Esophagus muscularis mucosa (tissue), 4 donors: ENCODE measurements around the gene EEF1AKMT3. TPM values are rescaled to one million over a fixed set of nuclear protein-coding genes. Genes with fewer than 3 reads are reported as not detected.

Experiments used
- DNase-seq: peaks from one replicate; pipeline ENCODE4 v3.0.0-alpha.2; 2017; ENCODE audit errors: extremely low spot score
- H3K27ac ChIP-seq, 4 donors: fragments of 200-600 bp; sonication (generic); replicated peaks in 1 of 4; 1 replicate in 3 of 4; 2 replicates in 1 of 4; pipeline ENCODE4 v1.5.1; 2016 to 2019; ENCODE audit warnings: mild to moderate bottlenecking in 1 of 4
- H3K27me3 ChIP-seq, 4 donors: fragments of 200-600 bp; sonication (generic); one replicate each; pipeline versions ENCODE4 v1.5.1 to v1.6.0; 2016 to 2019
- H3K36me3 ChIP-seq, 4 donors: fragments of 200-600 bp; sonication (generic); one replicate each; pipeline ENCODE4 v1.5.1; 2016 to 2019
- H3K4me1 ChIP-seq, 4 donors: fragments of 200-600 bp; sonication (generic); one replicate each; pipeline ENCODE4 v1.5.1; 2016 to 2019
- H3K4me3 ChIP-seq, 4 donors: fragments of 200-600 bp; sonication (generic); 1 replicate in 2 of 4; 2 replicates in 2 of 4; pipeline ENCODE4 v1.5.1; 2016 to 2019; ENCODE audit warnings: mild to moderate bottlenecking in 4 of 4, moderate library complexity in 1 of 4
- H3K9me3 ChIP-seq, 4 donors: fragments of 200-600 bp; sonication (generic); 1 replicate in 3 of 4; 2 replicates in 1 of 4; pipeline ENCODE4 v1.5.1; 2016 to 2019
- EP300 ChIP-seq: sonication (generic); formaldehyde crosslinking; IDR thresholded peaks from one replicate; pipeline ENCODE4 v1.6.1; 2017; ENCODE audit warnings: antibody characterized with exemption
- POLR2A ChIP-seq: fragments of 450-650 bp; IDR thresholded peaks from one replicate; pipeline ENCODE4 v1.6.1; 2017; ENCODE audit warnings: antibody characterized with exemption, moderate library complexity, mild to moderate bottlenecking, low read depth
- POLR2AphosphoS5 ChIP-seq, 2 donors: sonication (generic); formaldehyde crosslinking; IDR thresholded peaks; one replicate each; pipeline ENCODE4 v1.6.1; 2017; ENCODE audit warnings: antibody characterized with exemption in 2 of 2
- WGBS: methylation state at CpG from one replicate; pipeline ENCODE4 v1.1.5; 2018; 5-methylcytosine and 5-hydroxymethylcytosine counted together
- intact Hi-C: fragments of 100-400 bp; cut with DNase I; formaldehyde crosslinking; loops from one replicate; pipeline ENCODE4 v1.15.1; 2023
- total RNA-seq, 4 donors: library from RNA; depleted of rRNA; stranded (reverse); fragments of >200 nt; gene quantifications; one replicate each; pipeline versions ENCODE4 v1.1.0 to v1.2.1, GENCODE V29; 2016
- TF ChIP-seq, protein P1 (sequence below), 3 experiments: fragments of 200-600 bp in 2 of 3; fragments of 450-650 bp in 1 of 3; sonication (generic) in 2 of 3; IDR thresholded peaks; one replicate each; pipeline ENCODE4 v1.5.1; 2017 to 2019; ENCODE audit warnings: antibody characterized with exemption in 3 of 3, mild to moderate bottlenecking in 2 of 3, moderate library complexity in 1 of 3

Gene EEF1AKMT3
- total RNA-seq, 4 donors from 2014 or later: 6.6 to 13.2 (median 10.0) TPM

DNA sequence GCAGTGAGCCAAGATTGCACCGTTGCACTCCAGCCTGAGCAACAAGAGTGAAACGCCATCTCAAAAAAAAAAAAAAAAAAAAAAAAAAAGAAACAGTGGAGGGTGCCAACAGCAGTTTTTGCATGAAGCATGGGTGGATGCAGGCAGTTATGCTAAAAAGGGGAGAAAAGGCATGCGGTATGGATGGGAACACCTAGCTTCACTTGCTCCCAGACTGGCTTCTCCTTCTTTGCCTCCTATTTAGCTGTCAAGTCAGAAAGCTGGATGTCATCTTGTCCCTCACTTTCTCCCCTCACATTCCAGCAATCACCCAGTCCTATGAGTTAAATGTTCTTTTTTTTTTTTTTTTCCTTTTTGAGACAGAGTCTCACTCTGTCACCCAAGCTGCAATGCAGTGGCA is 2.6 kb downstream of the EEF1AKMT3 start:
- peaks cover 13 to 29% (median 22%) of the 10 kb centered on the region in 4 donors for H3K4me1 ChIP-seq
- WGBS: 87% methylated on average over 3 of the region's 3 CpGs
- H3K27ac ChIP-seq: no peak overlapping the region
- no peak overlapping the region for H3K4me3 ChIP-seq
- no peaks in the 10 kb centered on the region for H3K9me3 ChIP-seq
- intact Hi-C loops: no loop called here
- no peak for DNase-seq
- no peak for TF ChIP-seq POLR2AphosphoS5 (IDR thresholded peaks at IDR 0.05)
- no peak for TF ChIP-seq POLR2A
- TF ChIP-seq, protein P1, sequence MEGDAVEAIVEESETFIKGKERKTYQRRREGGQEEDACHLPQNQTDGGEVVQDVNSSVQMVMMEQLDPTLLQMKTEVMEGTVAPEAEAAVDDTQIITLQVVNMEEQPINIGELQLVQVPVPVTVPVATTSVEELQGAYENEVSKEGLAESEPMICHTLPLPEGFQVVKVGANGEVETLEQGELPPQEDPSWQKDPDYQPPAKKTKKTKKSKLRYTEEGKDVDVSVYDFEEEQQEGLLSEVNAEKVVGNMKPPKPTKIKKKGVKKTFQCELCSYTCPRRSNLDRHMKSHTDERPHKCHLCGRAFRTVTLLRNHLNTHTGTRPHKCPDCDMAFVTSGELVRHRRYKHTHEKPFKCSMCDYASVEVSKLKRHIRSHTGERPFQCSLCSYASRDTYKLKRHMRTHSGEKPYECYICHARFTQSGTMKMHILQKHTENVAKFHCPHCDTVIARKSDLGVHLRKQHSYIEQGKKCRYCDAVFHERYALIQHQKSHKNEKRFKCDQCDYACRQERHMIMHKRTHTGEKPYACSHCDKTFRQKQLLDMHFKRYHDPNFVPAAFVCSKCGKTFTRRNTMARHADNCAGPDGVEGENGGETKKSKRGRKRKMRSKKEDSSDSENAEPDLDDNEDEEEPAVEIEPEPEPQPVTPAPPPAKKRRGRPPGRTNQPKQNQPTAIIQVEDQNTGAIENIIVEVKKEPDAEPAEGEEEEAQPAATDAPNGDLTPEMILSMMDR (IDR thresholded peaks at IDR 0.05): no peak
- no peak for TF ChIP-seq EP300
- no peaks in the 10 kb centered on the region for H3K27me3 ChIP-seq
- peaks cover 0 to 32% (median 5%) of the 10 kb centered on the region in 4 donors for H3K36me3 ChIP-seq

DNA sequence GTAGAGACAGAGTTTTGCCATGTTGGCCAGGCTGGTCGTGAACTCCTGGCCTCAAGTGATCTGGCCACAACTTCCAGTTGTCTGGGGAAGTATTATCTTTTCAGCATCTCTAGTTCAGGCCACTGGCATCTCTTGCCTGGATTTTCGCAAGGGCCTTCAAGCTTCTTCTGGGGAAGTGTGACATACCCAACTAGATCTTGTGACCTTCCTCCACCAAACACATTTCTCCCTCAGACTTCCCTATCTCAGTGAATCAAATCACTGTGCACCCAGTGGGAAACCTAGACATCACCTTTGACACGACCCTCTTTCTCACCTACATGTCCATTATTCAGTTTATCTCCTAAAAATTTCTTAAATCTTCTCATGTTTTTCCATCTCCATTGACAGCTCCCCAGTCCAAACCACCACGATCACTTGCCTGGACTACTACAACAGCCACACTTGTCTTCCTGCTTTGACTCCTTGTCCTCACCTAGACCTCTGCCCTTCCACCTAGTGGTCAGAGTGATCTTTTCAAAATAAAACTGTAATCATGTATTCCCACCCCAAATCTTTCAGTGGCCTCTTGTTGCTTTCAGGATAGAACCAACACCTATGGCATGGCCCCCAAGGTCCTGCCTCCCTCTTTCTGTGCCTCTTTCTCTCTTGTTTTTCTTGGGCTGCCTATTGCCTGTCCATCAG is 3.3 kb downstream of the EEF1AKMT3 start:
- Histone ChIP-seq H3K27me3 (no peaks in the 10 kb centered on the region), H3K9me3 (no peaks in the 10 kb centered on the region), H3K27ac (no peak overlapping the region), H3K36me3 (peaks cover 0 to 34% (median 8%) of the 10 kb centered on the region in 4 donors), H3K4me3 (no peak overlapping the region), H3K4me1 (peaks cover 13 to 27% (median 21%) of the 10 kb centered on the region in 4 donors)
- no peak for DNase-seq
- 76% methylated on average over 4 of the region's 4 CpGs for WGBS
- intact Hi-C loops: no loop called here
- no peak for TF ChIP-seq POLR2AphosphoS5 (IDR thresholded peaks at IDR 0.05)
- TF ChIP-seq, protein P1 (IDR thresholded peaks at IDR 0.05): no peak
- TF ChIP-seq POLR2A: no peak
- TF ChIP-seq EP300: no peak

DNA sequence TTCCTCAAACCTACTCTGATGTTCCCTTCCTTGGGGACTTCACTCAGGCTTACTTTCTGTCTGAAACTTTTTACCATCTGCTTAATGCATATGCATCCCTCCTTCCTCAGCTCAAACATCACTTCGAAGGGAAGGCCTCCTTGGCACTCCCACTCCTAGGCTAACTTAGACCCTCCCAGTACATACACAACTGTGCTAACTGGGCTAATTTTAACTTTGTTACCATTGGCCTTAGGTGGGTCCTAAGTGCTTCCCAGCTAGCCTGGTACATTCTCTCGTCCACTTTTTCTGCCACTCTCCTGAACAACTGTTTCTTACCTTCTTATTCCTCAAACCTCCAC is 3.8 kb downstream of the EEF1AKMT3 start:
- peaks cover 0 to 34% (median 9%) of the 10 kb centered on the region in 4 donors for H3K36me3 ChIP-seq
- 86% methylated on average over 2 of the region's 2 CpGs for WGBS
- DNase-seq: no peak
- H3K4me1 ChIP-seq: peaks cover 10 to 22% (median 16%) of the 10 kb centered on the region in 4 donors
- H3K4me3 ChIP-seq: no peak overlapping the region
- intact Hi-C loops: no loop called here
- H3K9me3 ChIP-seq: no peaks in the 10 kb centered on the region
- no peaks in the 10 kb centered on the region for H3K27me3 ChIP-seq
- no peak overlapping the region for H3K27ac ChIP-seq
- TF ChIP-seq, protein P1 (IDR thresholded peaks at IDR 0.05): no peak
- no peak for TF ChIP-seq EP300
- no peak for TF ChIP-seq POLR2A
- no peak for TF ChIP-seq POLR2AphosphoS5 (IDR thresholded peaks at IDR 0.05)

DNA sequence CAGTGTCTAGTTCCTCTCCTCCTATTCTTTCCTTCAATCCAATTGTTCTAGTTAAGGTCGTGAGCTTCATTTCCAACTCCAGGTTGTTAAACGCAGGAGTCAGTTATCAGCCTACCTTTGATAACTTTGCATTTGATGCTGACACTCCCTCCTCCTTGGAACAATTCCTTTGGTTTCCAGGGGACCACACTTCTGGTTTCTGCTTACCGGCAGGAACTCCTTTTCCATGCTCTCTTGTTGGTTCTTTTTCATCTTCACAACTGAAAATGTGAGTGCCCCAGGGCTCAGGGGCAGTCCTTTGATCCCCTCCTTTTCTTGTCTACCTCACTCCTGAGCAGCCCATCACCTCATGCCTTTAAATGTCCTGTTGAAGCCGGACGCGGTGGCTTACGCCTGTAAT is 5.0 kb downstream of the EEF1AKMT3 start:
- WGBS: 88% methylated on average over 7 of the region's 7 CpGs
- H3K36me3 ChIP-seq: peaks cover 0 to 34% (median 9%) of the 10 kb centered on the region in 4 donors
- H3K27me3 ChIP-seq: no peaks in the 10 kb centered on the region
- no peak overlapping the region for H3K27ac ChIP-seq
- no peak overlapping the region for H3K4me3 ChIP-seq
- intact Hi-C loops: no loop called here
- no peak for TF ChIP-seq POLR2AphosphoS5 (IDR thresholded peaks at IDR 0.05)
- TF ChIP-seq POLR2A: no peak
- no peak for TF ChIP-seq EP300
- TF ChIP-seq, protein P1 (IDR thresholded peaks at IDR 0.05): no peak
- H3K4me1 ChIP-seq: peaks cover 10 to 22% (median 17%) of the 10 kb centered on the region in 4 donors
- no peaks in the 10 kb centered on the region for H3K9me3 ChIP-seq
- DNase-seq: no peak

DNA sequence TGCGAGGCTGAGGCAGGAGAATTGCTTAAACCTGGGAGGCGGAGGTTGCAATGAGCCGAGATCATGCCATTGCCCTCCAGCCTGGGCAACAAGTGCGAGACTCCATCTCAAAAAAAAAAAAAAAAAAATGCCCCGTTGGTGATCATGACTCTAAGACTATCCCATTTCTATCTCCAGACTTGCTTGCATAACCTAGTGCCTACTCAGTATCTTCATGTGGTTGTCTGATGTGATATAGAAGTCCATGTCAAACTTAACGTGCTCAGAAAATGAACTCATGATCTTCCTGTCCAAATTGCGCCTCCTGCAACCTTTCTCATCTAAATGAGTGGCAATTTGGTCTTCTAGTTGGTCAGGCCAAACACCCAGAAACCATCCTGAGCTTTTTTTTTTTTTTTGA is 5.5 kb downstream of the EEF1AKMT3 start:
- WGBS: 86% methylated on average over 7 of the region's 7 CpGs

More for the DNA sequence above, 5.5 kb downstream of the EEF1AKMT3 start:
- Histone ChIP-seq H3K4me3 (no peak overlapping the region), H3K27me3 (no peaks in the 10 kb centered on the region), H3K27ac (no peak overlapping the region), H3K36me3 (peaks cover 0 to 34% (median 9%) of the 10 kb centered on the region in 4 donors), H3K9me3 (no peaks in the 10 kb centered on the region), H3K4me1 (peaks cover 11 to 20% (median 16%) of the 10 kb centered on the region in 4 donors)
- DNase-seq: no peak
- intact Hi-C loops: no loop called here
- no peak for TF ChIP-seq EP300
- TF ChIP-seq, protein P1 (IDR thresholded peaks at IDR 0.05): no peak
- no peak for TF ChIP-seq POLR2AphosphoS5 (IDR thresholded peaks at IDR 0.05)
- TF ChIP-seq POLR2A: no peak
